GM12873 (cell line): Measurements from ENCODE around the gene FMO2.
A peak's percentile ranks its signal among the peaks of the same experiment; 100 is the strongest.

ENCODE experiments used
- TF ChIP-seq, protein P1 (sequence below): IDR thresholded peaks from 2 replicates; pipeline ENCODE4 v1.5.1; 2012; ENCODE audit warnings: low read depth, mild to moderate bottlenecking, moderate library complexity, low read length, control low read depth; ENCODE audit not compliant: insufficient read depth; ENCODE audit errors: missing control alignments

Gene FMO2

GRCh38 chr1:171210355-171210754 is 25.3 kb downstream of the FMO2 start:
- TF ChIP-seq, protein P1, sequence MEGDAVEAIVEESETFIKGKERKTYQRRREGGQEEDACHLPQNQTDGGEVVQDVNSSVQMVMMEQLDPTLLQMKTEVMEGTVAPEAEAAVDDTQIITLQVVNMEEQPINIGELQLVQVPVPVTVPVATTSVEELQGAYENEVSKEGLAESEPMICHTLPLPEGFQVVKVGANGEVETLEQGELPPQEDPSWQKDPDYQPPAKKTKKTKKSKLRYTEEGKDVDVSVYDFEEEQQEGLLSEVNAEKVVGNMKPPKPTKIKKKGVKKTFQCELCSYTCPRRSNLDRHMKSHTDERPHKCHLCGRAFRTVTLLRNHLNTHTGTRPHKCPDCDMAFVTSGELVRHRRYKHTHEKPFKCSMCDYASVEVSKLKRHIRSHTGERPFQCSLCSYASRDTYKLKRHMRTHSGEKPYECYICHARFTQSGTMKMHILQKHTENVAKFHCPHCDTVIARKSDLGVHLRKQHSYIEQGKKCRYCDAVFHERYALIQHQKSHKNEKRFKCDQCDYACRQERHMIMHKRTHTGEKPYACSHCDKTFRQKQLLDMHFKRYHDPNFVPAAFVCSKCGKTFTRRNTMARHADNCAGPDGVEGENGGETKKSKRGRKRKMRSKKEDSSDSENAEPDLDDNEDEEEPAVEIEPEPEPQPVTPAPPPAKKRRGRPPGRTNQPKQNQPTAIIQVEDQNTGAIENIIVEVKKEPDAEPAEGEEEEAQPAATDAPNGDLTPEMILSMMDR, result no peak

- TF ChIP-seq, protein P1, result no peak
Measured at GRCh38 chr1:171212607-171213351, 27.7 kb downstream of the FMO2 start.

GRCh38 chr1:171213559-171214454 is 28.7 kb downstream of the FMO2 start:
- TF ChIP-seq, protein P1, result peak; percentile 2

- TF ChIP-seq, protein P1, result no peak
Measured at GRCh38 chr1:171217658-171218443, 32.8 kb downstream of the FMO2 start.

GRCh38 chr1:171218661-171219060 is 33.6 kb downstream of the FMO2 start:
- TF ChIP-seq, protein P1, result no peak

DNA sequence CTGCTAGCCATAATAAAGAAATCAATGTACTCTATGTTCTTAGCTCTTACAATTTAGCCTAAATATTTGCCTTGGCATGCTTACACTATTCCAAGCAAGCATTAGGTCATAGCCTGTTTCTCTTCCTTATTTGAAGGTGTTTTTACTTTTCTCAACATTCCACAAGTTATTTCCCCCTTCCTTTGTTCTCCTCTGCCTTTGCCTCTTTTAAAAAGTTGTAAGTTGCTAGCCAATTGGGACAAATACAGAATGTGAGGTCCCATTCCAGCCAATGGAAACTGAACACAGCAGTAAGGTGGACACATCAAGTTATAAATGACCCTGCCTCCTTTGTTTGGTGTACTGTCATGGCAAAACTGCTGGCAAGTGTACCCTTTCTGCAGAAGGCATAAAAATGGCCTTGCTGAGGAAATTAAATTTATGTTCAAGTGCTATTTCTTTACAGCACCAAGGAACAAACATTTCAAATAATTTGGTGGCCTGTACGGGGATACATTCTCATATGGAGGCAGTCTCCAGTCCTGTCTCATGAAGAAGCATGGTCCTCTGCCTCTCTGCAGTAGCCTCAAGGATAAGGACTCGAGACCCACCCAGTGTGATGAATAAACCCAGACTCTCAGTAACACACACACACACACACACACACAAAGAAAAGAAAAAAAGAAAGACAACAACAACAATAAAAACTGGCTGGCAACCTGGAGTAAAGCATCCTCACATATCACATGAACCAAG is 34.4 kb downstream of the FMO2 start:
- TF ChIP-seq, protein P1, result no peak
